A673 (cell line): ENCODE data around the gene FPGS. TPM values are rescaled to one million over a fixed set of nuclear protein-coding genes. Genes with fewer than 3 reads are reported as not detected.

Source experiments
- BruUV-seq: library from RNA; stranded (reverse); fragments of 400-500 nt; replicated peaks from 2 replicates; lab custom pipeline; 2021; lab: Mats Ljungman, UMichigan
- CTCF ChIA-PET: fragments of 300-600 bp; sonication (Branson Sonifier 250); formaldehyde crosslinking; loops from one replicate; lab custom pipeline; 2022; ENCODE audit warnings: antibody characterized with exemption; lab: Charles Lee
- POLR2A ChIA-PET: fragments of 300-600 bp; sonication (Branson Sonifier 250); formaldehyde crosslinking; loops from one replicate; lab custom pipeline; 2022; ENCODE audit warnings: antibody characterized with exemption; ENCODE audit not compliant: low non-redundant PET; lab: Charles Lee
- DNase-seq: peaks from one replicate; pipeline ENCODE4 v3.0.0-alpha.2; 2015; ENCODE audit warnings: low spot score
- H3K27ac ChIP-seq: fragments of 200-600 bp; sonication (generic); 2 replicates; pipeline ENCODE4 v1.5.1; 2016; ENCODE audit warnings: mixed run types, low read depth, mild to moderate bottlenecking, mixed read lengths, antibody characterized with exemption, low read length; ENCODE audit not compliant: poor library complexity, severe bottlenecking
- H3K27me3 ChIP-seq: fragments of 200-600 bp; sonication (generic); replicated peaks from 2 replicates; pipeline ENCODE4 v1.6.1; 2017; ENCODE audit warnings: mixed run types, low read depth, mild to moderate bottlenecking, mixed read lengths, antibody characterized with exemption, low read length; ENCODE audit not compliant: insufficient read depth, poor library complexity
- H3K36me3 ChIP-seq: fragments of 200-600 bp; sonication (generic); 2 replicates; pipeline ENCODE4 v1.6.1; 2016; ENCODE audit warnings: mixed run types, mild to moderate bottlenecking, mixed read lengths, antibody characterized with exemption, low read length; ENCODE audit not compliant: insufficient read depth, poor library complexity, severe bottlenecking
- H3K4me1 ChIP-seq: fragments of 200-600 bp; sonication (generic); 2 replicates; pipeline ENCODE4 v1.6.1; 2017; ENCODE audit warnings: mixed run types, mild to moderate bottlenecking, mixed read lengths, antibody characterized with exemption, low read length; ENCODE audit not compliant: insufficient read depth, poor library complexity, severe bottlenecking
- H3K4me3 ChIP-seq: fragments of 200-600 bp; sonication (generic); 2 replicates; pipeline ENCODE4 v1.5.1; 2016; ENCODE audit warnings: low read depth, mixed run types, mild to moderate bottlenecking, mixed read lengths, low read length; ENCODE audit not compliant: poor library complexity, severe bottlenecking
- H3K9me3 ChIP-seq: fragments of 200-600 bp; sonication (generic); 2 replicates; pipeline ENCODE4 v1.6.1; 2016; ENCODE audit warnings: mixed run types, low read depth, mild to moderate bottlenecking, mixed read lengths, antibody characterized with exemption, low read length; ENCODE audit not compliant: poor library complexity, severe bottlenecking
- EZH2 ChIP-seq: fragments of 200-600 bp; sonication (generic); IDR thresholded peaks from 2 replicates; pipeline ENCODE4 v1.6.1; 2017; ENCODE audit warnings: borderline replicate concordance, low read depth, mild to moderate bottlenecking, mixed read lengths, antibody characterized with exemption, low read length; ENCODE audit not compliant: poor library complexity, severe bottlenecking
- intact Hi-C: fragments of 100-400 bp; cut with micrococcal nuclease; formaldehyde crosslinking; loops from one replicate; pipeline ENCODE4 v1.10.0; 2022; ENCODE audit not compliant: unreplicated experiment
- total RNA-seq: library from RNA; stranded (reverse); gene quantifications from 2 replicates; pipeline ENCODE4 v1.2.3, GENCODE V29; 2021
- TF ChIP-seq, protein P1 (sequence below): fragments of 300-800, 200-600 bp; sonication (generic); conservative IDR thresholded peaks from 2 replicates; pipeline ENCODE4 v1.5.1; 2017; ENCODE audit warnings: low read depth, mild to moderate bottlenecking, antibody characterized with exemption, low read length, moderate library complexity, mixed read lengths

FPGS gene
- total RNA-seq, 1 experiment from 2014 or later = 74.9 TPM

DNA sequence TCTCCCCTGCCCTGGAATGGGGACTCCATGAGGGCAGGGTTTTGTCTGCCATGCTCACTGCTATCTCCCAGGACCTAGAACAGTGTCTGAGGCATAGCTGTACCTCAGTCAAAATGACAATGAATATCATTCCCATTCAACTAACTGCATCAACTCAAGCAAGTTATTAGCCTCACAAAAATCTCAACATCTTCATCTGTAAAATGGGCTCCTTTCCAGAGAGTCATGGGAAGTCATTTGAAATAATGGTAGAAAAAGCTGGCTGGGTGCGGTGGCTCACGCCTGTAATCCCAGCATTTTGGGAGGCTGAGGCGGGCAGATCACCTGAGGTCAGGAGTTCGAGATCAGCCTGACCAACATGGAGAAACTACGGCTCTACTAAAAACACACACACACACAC lies 33.6 kb upstream of the FPGS start:
- Histone ChIP-seq H3K27ac (no peak overlapping the region), H3K36me3 (no peaks in the 10 kb centered on the region), H3K4me3 (no peak overlapping the region), H3K9me3 (no peaks in the 10 kb centered on the region), H3K4me1 (peaks cover 7% of the 10 kb centered on the region), H3K27me3 (no peaks in the 10 kb centered on the region)
- ChIA-PET CTCF (no interaction called here), POLR2A (no interaction called here)
- no peak for DNase-seq
- intact Hi-C loops = no loop called here
- no TSS peak for BruUV-seq
- TF ChIP-seq, protein P1, sequence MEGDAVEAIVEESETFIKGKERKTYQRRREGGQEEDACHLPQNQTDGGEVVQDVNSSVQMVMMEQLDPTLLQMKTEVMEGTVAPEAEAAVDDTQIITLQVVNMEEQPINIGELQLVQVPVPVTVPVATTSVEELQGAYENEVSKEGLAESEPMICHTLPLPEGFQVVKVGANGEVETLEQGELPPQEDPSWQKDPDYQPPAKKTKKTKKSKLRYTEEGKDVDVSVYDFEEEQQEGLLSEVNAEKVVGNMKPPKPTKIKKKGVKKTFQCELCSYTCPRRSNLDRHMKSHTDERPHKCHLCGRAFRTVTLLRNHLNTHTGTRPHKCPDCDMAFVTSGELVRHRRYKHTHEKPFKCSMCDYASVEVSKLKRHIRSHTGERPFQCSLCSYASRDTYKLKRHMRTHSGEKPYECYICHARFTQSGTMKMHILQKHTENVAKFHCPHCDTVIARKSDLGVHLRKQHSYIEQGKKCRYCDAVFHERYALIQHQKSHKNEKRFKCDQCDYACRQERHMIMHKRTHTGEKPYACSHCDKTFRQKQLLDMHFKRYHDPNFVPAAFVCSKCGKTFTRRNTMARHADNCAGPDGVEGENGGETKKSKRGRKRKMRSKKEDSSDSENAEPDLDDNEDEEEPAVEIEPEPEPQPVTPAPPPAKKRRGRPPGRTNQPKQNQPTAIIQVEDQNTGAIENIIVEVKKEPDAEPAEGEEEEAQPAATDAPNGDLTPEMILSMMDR = no peak
- TF ChIP-seq EZH2 = no peak

DNA sequence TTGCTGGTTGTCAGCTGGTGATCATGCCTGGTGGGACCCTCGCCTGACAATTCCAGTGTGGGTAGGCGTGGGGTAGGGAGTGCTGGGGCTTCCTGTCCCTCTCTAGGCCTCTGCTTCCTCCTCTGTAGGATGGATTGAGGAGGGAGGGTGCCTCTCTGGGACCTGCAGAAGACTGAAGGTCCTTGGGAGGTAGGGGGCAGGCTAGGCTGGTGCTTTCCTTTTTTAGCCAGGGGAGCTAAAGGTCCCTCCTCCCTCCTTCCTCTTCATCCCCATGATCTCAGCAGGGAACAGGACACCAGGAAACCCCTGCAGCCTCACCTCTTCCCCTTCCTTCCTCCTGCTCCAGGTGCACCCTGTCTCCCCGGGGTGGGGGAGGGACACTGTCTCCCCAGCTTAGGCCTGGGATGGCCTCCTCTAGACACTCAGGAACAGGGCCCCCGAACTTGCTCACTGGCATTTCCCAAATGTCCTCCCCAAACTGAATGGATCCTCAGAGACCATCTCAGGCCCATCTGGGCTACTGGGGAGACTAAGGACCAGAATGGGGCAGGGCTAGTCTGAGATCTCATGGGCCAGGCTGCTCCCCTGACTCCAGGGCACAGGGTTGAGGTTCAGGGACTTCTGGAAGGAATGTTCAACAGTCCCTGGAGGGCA lies 32.6 kb upstream of the FPGS start:
- intact Hi-C loops = no loop called here
- Histone ChIP-seq H3K9me3 (no peaks in the 10 kb centered on the region), H3K27me3 (no peaks in the 10 kb centered on the region), H3K27ac (no peak overlapping the region), H3K4me1 (peaks cover 7% of the 10 kb centered on the region), H3K4me3 (no peak overlapping the region), H3K36me3 (no peaks in the 10 kb centered on the region)
- POLR2A ChIA-PET = no interaction called here
- no TSS peak for BruUV-seq
- CTCF ChIA-PET = no interaction called here
- no peak for TF ChIP-seq EZH2
- TF ChIP-seq, protein P1 = no peak
- no peak for DNase-seq

DNA sequence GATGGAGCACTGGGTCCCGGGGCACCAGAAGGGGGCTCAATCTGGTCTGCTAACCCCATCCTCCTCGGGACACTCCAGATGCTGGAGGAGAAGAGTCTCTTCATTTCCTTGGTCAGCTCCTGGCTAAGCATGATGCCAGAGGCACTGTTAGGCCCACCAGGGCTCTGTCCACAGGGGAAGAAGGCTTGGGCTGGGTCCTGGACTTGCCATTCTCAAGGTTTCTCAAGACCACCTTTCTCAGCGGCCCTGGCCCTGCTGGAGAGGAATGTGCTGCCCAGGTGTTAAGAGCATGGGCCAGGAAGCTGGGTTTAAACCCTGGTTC lies 32.1 kb upstream of the FPGS start:
- no peak for DNase-seq
- Histone ChIP-seq H3K9me3 (no peaks in the 10 kb centered on the region), H3K27me3 (no peaks in the 10 kb centered on the region), H3K27ac (no peak overlapping the region), H3K4me3 (peak overlapping the region; percentile 42), H3K36me3 (no peaks in the 10 kb centered on the region), H3K4me1 (peaks cover 7% of the 10 kb centered on the region)
- intact Hi-C loops = no loop called here
- BruUV-seq = no TSS peak
- ChIA-PET CTCF (interaction anchor here (1.2 kb wide), 1 partner anchor 35 kb away, joined by 7 read pairs; the partner anchor contains the start of gene TOR2A), POLR2A (interaction anchor here (0.7 kb wide), 1 partner anchor 23 kb away, joined by 7 read pairs; no protein-coding TSS in a partner anchor)
- no peak for TF ChIP-seq EZH2
- TF ChIP-seq, protein P1 = no peak
